HepG2 (cell line): ENCODE data around the gene NPFFR1.

Experiments used
- CREB3 ChIP-seq: sonication (generic); formaldehyde crosslinking; IDR thresholded peaks from 2 replicates; pipeline ENCODE4 v1.5.0; 2020; ENCODE audit warnings: missing genetic modification reagents
- FLYWCH1 ChIP-seq: sonication (generic); formaldehyde crosslinking; IDR thresholded peaks from 2 replicates; pipeline ENCODE4 v1.8.1; 2023; ENCODE audit warnings: mild to moderate bottlenecking, missing genetic modification reagents
- NCOR1 ChIP-seq: fragments of 200-600 bp; sonication (generic); IDR thresholded peaks from 2 replicates; pipeline ENCODE4 v1.7.0; 2017; ENCODE audit warnings: antibody characterized with exemption, low read length, borderline replicate concordance
- NRL ChIP-seq: sonication (generic); formaldehyde crosslinking; IDR thresholded peaks from 2 replicates; pipeline ENCODE4 v1.5.0; 2020; ENCODE audit warnings: missing genetic modification reagents, mild to moderate bottlenecking, moderate library complexity, borderline replicate concordance
- REST ChIP-seq, 2 experiments: IDR thresholded peaks; 2 replicates each; pipeline ENCODE4 v1.6.1; 2011 to 2012; ENCODE audit warnings: low read length in 2 of 2, borderline replicate concordance in 1 of 2, low read depth in 1 of 2, mild to moderate bottlenecking in 1 of 2, moderate library complexity in 1 of 2
- STAT6 ChIP-seq: sonication (generic); formaldehyde crosslinking; IDR thresholded peaks from 2 replicates; pipeline ENCODE4 v1.4.0; 2020; ENCODE audit warnings: missing genetic modification reagents, mild to moderate bottlenecking, borderline replicate concordance
- TAF1 ChIP-seq: sonication (generic); formaldehyde crosslinking; IDR thresholded peaks from 2 replicates; pipeline ENCODE4 v1.4.0; 2020; ENCODE audit warnings: missing genetic modification reagents
- TFDP1 ChIP-seq: IDR thresholded peaks from 2 replicates; pipeline ENCODE4 v1.6.1; 2016; ENCODE audit warnings: missing compliant biosample characterization, missing genetic modification reagents, borderline replicate concordance
- ZC3H4 ChIP-seq: sonication (generic); formaldehyde crosslinking; IDR thresholded peaks from 2 replicates; pipeline ENCODE4 v1.4.0; 2020; ENCODE audit warnings: missing genetic modification reagents, borderline replicate concordance
- ZFP37 ChIP-seq: sonication (generic); formaldehyde crosslinking; IDR thresholded peaks from 2 replicates; pipeline ENCODE4 v1.4.0; 2020; ENCODE audit warnings: missing genetic modification reagents, borderline replicate concordance
- ZNF142 ChIP-seq: sonication (generic); formaldehyde crosslinking; IDR thresholded peaks from 2 replicates; pipeline ENCODE4 v1.4.0; 2020; ENCODE audit warnings: missing genetic modification reagents
- ZNF883 ChIP-seq: sonication (generic); formaldehyde crosslinking; IDR thresholded peaks from 2 replicates; pipeline ENCODE4 v1.5.1; 2020; ENCODE audit warnings: mild to moderate bottlenecking, missing genetic modification reagents; ENCODE audit errors: not compliant biosample characterization

- TF ChIP-seq FLYWCH1 (CRISPR knock-in tag) (no peak), ZFP37 (no peak), ZC3H4 (no peak), TAF1 (no peak), NCOR1 (no peak), NRL (CRISPR knock-in tag) (no peak), ZNF883 (CRISPR knock-in tag) (no peak), ZNF142 (no peak), TFDP1 (CRISPR knock-in tag) (no peak), CREB3 (CRISPR knock-in tag) (no peak), REST (IDR thresholded peaks at IDR 0.05; ENCODE audit: borderline replicate concordance in 1 of 2, low read depth in 1 of 2, low read length in 2 of 2) (no peak), STAT6 (CRISPR knock-in tag) (no peak)
Observed at GRCh38 chr10:70303730-70304129, 19.9 kb upstream of the NPFFR1 start.
